ENCODE results near the gene VAV3.
"Not testable (repeated sequence)": the region's sequence is repeated elsewhere in the genome, so short reads cannot be mapped to it uniquely, and the experiment has no call there.

The VAV3 gene

DNA sequence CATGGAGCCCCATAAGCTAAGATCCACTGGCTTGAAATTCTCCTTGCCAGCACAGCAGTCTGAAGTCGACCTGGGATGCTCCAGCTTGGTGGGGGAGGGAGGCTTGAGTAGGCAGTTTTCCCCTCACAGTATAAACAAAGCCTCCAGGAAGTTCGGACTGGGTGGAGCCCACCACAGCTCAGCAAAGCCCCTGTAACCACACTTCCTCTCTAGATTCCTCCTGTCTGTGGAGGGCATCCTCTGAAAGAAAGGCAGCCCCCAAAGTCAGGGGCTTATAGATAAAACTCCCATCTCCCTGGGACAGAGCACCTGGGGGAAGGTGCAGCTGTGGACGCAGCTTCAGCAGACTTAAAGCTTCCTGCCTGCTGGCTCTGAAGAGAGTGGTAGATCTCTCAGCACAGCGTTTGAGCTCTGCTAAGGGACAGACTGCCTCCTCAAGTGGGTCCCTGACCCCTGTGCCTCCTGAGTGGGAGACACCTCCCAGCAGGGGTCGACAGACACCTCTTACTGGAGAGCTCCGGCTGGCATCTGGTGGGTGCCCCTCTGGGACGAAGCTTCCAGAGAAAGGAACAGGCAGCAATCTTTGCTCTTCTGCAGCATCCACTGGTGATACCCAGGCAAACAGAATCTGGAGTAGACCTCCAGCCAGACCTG is 120.3 kb downstream of the VAV3 start:
- in situ Hi-C loops (cut with MboI; ENCODE audit: low sequenced_read_pairs) = not testable (repeated sequence)

GRCh38 chr1:107843989-107844388 is 121.0 kb downstream of the VAV3 start:
- in situ Hi-C loops (cut with MboI; ENCODE audit: low sequenced_read_pairs) = no loop called here

DNA sequence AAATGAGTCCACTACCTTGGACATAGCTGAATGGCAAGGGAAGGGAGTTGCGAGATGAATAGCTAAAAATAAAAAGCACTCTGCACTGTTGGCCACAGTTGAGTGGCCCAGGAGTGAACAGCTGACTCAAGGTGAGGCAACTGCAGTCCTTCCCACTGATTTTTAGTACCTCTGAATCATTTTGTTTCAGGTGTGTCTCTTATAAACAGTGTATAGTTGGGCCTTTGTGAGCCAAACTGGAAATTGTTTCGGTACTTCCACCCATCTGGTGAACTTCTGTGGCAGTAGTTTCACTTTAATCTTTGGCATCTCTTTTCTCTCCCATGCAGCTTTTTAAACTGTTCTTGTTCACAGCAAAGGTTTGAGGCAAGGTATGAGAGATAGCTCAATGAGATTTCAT is 122.7 kb downstream of the VAV3 start:
- in situ Hi-C loops (cut with MboI; ENCODE audit: low sequenced_read_pairs) = no loop called here

DNA sequence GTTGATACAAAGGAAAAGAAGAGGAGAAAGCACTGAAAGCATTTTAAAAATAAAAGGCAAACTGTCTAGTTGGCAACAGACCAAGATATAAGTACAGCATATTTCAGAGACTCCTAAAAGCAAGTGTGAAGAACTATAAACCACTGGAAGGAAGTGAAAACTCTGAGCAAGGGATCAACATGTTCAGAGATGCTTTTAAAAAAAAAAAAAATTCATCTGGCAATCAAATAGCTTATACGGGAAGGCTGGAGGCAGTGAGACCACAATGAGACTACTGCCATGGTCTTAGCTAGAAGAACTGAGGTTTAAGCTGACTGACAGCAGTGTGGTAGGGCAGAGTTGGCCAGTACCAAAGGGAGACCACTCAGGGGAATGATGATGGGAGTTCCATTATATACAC is 124.3 kb downstream of the VAV3 start:
- in situ Hi-C loops (cut with MboI; ENCODE audit: low sequenced_read_pairs) = no loop called here

- in situ Hi-C loops (cut with MboI; ENCODE audit: low sequenced_read_pairs) = no loop called here
Measured at GRCh38 chr1:107838056-107838455, 126.9 kb downstream of the VAV3 start.

DNA sequence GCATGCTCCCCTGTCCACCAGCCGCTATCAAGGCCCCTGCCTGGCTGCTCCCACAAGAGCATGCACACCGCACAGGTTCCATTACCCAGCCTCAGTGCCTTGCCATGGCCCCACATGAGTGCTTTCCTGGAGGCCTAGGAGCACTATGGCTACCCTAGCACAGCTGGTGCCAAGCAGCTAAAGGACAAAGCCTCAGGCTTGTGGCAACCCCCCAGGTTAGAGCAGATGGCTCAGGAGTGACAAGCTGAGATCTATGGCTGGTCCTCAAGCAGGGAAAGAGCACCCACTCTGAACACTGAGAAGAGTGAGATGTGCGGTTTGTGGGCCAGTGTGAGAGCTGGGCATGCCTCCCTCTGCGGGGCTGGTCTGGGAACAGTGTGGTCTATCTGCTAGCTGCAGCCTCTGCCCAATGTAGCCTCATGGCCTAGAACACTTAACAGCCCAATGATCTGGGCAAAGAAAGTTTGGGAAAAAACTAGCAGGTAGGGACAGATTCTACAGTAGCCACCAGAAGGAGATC is 129.8 kb downstream of the VAV3 start:
- in situ Hi-C loops (cut with MboI; ENCODE audit: low sequenced_read_pairs) = no loop called here

- in situ Hi-C loops (cut with MboI; ENCODE audit: low sequenced_read_pairs) = no loop called here
Measured at GRCh38 chr1:107833061-107833460, 131.9 kb downstream of the VAV3 start.

- in situ Hi-C loops (cut with MboI; ENCODE audit: low sequenced_read_pairs) = no loop called here
Measured at GRCh38 chr1:107831921-107832320, 133.1 kb downstream of the VAV3 start.

- in situ Hi-C loops (cut with MboI; ENCODE audit: low sequenced_read_pairs) = no loop called here
Measured at GRCh38 chr1:107830526-107830925, 134.5 kb downstream of the VAV3 start.

DNA sequence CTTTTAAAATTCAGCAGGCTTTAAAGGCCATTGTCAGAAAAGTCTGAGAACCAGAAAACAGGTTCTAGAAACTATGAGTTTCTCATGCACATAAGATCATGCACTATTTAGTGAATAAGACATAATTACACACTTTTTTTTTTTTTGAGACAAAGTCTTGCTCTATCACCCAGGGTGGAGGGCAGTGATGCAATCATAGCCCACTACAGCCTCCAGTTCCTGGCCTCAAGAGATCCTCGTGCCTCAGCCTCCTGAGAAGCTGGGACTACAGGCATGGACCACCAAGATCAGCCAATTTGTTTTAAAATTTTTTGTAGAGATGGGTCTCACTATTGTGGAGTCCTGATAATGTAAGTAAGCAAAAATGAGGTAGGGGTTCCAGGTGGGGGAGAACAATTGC is 134.9 kb downstream of the VAV3 start:
- in situ Hi-C loops (cut with MboI; ENCODE audit: low sequenced_read_pairs) = no loop called here

GRCh38 chr1:107829036-107829770 is 135.8 kb downstream of the VAV3 start:
- in situ Hi-C loops (cut with MboI; ENCODE audit: low sequenced_read_pairs) = no loop called here

GRCh38 chr1:107824946-107825345 is 140.0 kb downstream of the VAV3 start:
- in situ Hi-C loops (cut with MboI; ENCODE audit: low sequenced_read_pairs) = no loop called here

DNA sequence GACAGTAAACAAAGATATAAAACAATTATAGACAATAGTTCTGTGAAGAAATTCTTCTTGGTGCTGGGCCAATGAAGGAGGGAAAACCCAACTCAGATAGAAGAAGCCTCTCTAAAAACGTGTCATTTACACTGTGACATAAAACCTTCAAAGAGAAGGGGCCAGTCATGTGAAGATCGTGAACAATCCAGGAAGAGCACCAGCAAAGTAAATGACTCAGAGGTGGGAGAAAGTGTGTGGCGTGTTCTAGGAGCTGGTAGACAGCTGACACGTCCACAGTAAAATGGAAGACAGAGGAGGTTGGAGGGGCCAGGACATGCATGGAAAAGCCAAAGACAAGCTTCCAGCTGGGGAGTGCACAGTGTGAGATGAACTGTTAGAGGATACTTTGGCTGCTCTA is 143.6 kb downstream of the VAV3 start:
- in situ Hi-C loops (cut with MboI; ENCODE audit: low sequenced_read_pairs) = no loop called here

DNA sequence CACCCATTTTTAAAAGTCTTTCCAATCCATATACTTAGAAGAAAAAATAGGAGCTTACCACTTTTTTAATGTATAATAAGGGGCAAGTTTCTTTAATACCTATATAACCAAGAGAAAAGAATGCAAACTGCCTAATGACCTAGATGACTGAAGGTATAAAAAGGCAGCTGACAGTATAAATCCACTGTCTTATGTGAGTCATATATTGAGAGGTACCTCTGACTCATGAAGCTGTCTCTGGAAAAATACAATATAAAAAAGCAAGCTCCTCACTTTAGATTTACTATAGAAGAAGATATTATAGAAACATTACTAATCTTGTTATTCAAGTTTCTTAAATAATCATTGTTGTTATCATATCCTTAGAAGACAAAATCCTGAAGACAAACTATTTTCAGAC is 144.2 kb downstream of the VAV3 start:
- in situ Hi-C loops (cut with MboI; ENCODE audit: low sequenced_read_pairs) = no loop called here

- in situ Hi-C loops (cut with MboI; ENCODE audit: low sequenced_read_pairs) = no loop called here
Measured at GRCh38 chr1:107817935-107818334, 147.0 kb downstream of the VAV3 start.

DNA sequence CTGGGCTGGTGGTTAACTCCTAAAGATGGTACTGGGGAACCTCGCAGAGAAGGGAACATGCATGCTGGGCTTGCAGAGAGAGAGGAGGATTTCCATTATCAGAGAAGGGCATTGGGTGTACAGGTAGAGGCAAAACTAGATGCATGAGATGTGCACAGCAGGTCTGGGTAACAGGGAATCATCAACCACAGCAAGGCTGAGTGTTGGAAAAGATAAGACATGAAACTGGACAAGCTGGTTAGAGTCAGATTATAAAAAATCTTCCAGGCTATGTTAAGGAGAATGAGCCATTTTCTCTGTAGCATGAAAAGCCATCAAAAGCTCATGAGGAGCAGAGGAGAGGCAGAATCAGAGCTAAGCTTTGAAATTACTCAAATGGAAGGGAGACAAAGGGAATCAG is 147.8 kb downstream of the VAV3 start:
- in situ Hi-C loops (cut with MboI; ENCODE audit: low sequenced_read_pairs) = no loop called here

DNA sequence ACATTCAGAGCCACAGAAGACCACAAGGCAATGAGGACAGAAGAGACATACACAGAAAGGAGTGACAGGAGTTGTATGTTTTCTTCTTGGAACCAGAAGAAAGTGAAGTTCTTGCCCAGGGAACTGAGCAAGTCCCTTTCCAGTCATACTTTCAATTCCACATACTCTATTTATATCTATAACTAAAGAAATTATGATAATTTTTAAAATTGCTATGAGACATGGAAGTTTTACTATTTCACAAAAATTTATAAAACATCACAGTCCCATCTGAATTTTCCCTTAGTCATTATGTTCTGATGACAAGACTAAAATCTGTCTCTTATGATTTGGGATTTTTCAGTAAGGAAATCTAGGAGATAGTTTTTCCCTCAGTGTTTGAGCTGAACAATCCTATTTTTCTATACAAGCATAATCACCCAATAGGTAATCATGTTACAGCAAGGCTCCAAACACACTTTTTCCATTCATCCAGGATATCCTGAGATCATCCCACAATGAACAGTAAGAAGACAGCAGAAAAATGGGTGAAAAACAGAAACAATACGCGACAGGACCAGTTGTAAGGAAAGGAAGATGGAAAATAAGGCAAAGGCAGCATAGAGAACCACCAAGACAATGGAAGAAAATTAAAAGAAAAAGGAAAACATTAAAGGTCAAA is 154.6 kb downstream of the VAV3 start:
- in situ Hi-C loops (cut with MboI; ENCODE audit: low sequenced_read_pairs) = no loop called here

DNA sequence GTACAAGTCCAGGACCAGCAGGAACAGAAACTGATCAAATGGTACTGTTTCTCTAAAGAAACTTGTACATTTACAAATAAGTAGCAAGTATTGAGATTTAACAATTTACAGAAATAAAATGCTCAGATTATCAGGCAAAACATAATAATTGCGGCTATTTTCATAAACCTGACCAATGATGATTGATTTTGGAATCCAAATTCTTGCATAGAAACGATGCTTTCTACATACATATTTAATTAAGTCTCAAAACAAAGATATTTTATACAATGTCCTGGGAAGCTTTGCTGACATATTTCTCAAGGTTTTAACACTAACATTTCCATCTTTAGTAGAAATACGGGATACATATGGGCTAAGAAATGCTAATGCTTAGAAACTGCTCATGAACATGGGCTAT is 157.1 kb downstream of the VAV3 start:
- in situ Hi-C loops (cut with MboI; ENCODE audit: low sequenced_read_pairs) = no loop called here

GRCh38 chr1:107807405-107807804 is 157.6 kb downstream of the VAV3 start:
- in situ Hi-C loops (cut with MboI; ENCODE audit: low sequenced_read_pairs) = no loop called here

- in situ Hi-C loops (cut with MboI; ENCODE audit: low sequenced_read_pairs) = no loop called here
Measured at GRCh38 chr1:107806902-107807301, 158.1 kb downstream of the VAV3 start.

DNA sequence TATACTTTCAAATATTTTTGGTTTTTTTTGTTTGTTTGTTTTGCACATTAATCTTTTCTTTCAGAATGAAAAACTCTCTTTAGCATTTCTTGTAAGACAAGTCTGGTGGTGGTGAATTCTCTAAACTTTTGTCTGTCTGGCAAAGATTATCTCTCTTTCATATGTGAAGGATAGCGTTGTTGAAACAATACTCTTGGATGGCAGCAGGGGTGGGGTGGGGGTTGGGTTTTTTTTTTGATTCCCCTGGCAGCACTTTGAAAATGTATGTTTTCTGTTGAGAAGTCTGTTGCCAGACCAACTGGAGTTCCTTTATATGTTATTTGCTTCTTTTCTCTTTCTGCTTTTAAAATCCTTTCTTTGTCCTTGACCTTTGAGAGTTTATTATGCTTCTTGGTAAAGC is 160.2 kb downstream of the VAV3 start:
- in situ Hi-C loops (cut with MboI; ENCODE audit: low sequenced_read_pairs) = no loop called here

- in situ Hi-C loops (cut with MboI; ENCODE audit: low sequenced_read_pairs) = no loop called here
Measured at GRCh38 chr1:107804134-107804533, 160.8 kb downstream of the VAV3 start.
